Effector CD8-positive, alpha-beta T cell (primary cell): ENCODE measurements around the gene DDX39B.

Experiments used
- DNase-seq: peaks from one replicate; lab custom pipeline; 2025; lab: John Stamatoyannopoulos, UW

The DDX39B gene

GRCh38 chr6:31547727-31548543, 6.1 kb upstream of the DDX39B start:
- DNase-seq: no peak

GRCh38 chr6:31546958-31547726, 5.3 kb upstream of the DDX39B start, which contains the start of gene NFKBIL1:
Gene NFKBIL1 (plus strand): TSS chr6:31547608. CDS start chr6:31547695, 87 bp downstream.
- DNase-seq: peak; percentile 80

- peak; percentile 76 for DNase-seq
Observed at GRCh38 chr6:31546339-31546957, 4.6 kb upstream of the DDX39B start, which contains the start of gene ATP6V1G2. Gene ATP6V1G2 (minus strand): TSS chr6:31546608. CDS start chr6:31546559, 49 bp downstream.

GRCh38 chr6:31545291-31545690, 3.5 kb upstream of the DDX39B start:
- no peak for DNase-seq

GRCh38 chr6:31544676-31545075, 2.9 kb upstream of the DDX39B start:
- DNase-seq: no peak

- no peak for DNase-seq
Observed at GRCh38 chr6:31543639-31544038, 1.8 kb upstream of the DDX39B start.

GRCh38 chr6:31541059-31541657, 645 bp downstream of the DDX39B start:
- DNase-seq: peak; percentile 37

- DNase-seq: no peak
Observed at GRCh38 chr6:31540640-31541039, 1.2 kb downstream of the DDX39B start.

GRCh38 chr6:31538805-31539400, 2.9 kb downstream of the DDX39B start:
- DNase-seq: no peak

- no peak for DNase-seq
Observed at GRCh38 chr6:31535538-31536324, 6.1 kb downstream of the DDX39B start.

GRCh38 chr6:31534521-31535040, 7.2 kb downstream of the DDX39B start:
- DNase-seq: no peak

GRCh38 chr6:31534011-31534410, 7.8 kb downstream of the DDX39B start:
- no peak for DNase-seq

- no peak for DNase-seq
Observed at GRCh38 chr6:31533455-31533841, 8.4 kb downstream of the DDX39B start.

- no peak for DNase-seq
Observed at GRCh38 chr6:31532644-31533454, 9.0 kb downstream of the DDX39B start.

GRCh38 chr6:31531771-31532643, 9.8 kb downstream of the DDX39B start:
- no peak for DNase-seq

GRCh38 chr6:31531162-31531561, 10.6 kb downstream of the DDX39B start:
- no peak for DNase-seq

GRCh38 chr6:31530659-31531058, 11.1 kb downstream of the DDX39B start:
- no peak for DNase-seq

GRCh38 chr6:31529329-31530150, 12.3 kb downstream of the DDX39B start:
- DNase-seq: no peak
